GM19099 (cell line): Measurements from ENCODE around the gene IRF6.

ENCODE experiments used
- POLR2A ChIP-seq: IDR thresholded peaks from 3 replicates; pipeline ENCODE4 v1.6.1; 2011; ENCODE audit warnings: low read depth; ENCODE audit not compliant: insufficient read length; ENCODE audit errors: extremely low read depth

Gene IRF6

DNA sequence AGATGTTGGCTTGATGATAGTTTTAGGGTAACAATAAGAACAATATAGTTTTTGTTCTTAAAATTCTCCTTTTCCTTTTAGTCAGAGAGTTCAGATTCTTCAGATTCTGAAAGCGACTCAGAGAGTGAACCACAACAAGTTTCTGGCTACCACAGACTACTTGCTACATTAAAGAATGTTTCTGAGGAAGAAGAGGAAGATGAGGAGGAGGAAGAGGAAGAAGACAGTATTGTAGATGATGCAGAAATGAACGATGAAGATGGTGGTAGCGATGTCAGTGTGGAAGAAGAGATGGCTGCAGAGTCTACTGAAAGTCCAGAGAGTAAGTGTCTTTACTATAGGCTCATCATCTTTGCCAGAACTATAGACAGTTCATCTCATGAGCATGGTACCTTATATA is 24.8 kb upstream of the IRF6 start:
- TF ChIP-seq POLR2A: no peak

GRCh38 chr1:209829716-209830115 is 23.8 kb upstream of the IRF6 start:
- no peak for TF ChIP-seq POLR2A

DNA sequence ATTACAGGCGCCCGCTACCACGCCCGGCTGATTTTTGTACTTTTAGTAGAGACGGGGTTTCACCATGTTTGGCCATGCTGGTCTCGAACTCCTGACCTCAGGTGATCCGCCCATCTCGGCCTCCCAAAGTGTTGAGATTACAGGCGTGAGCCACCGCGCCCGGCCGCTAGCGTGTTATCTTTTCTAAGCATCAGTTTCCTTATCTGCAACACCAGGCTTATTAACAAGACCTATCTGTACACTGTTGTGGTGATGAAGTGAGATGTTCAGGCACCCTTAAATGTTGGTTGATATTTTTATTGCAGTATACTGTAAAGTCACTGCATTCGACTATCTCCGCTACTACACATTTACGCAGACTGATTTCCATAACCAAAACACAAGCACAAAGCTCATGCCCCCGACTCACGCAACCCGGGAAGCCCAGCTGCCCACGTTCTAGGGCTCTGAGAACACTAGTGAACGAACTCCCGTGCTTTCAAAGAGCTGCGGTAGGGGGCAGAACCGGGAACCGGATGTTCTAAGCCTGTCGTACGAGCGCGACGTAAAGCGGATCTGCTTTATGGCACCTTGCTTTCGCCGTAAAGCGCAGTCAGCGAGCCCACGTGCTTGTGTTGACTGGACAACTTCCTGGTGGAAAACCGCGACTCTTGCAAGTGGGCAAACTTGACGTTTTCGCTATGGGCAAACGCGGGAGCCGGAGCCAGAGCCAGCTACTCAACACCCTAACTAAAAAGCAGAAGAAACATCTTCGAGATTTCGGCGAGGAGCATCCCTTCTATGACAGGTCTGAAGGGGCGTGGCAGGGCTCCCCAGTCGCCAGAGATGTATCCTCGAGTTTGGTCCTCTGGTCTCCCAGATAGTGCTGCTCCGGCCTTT is 21.7 kb upstream of the IRF6 start, which contains the start of gene UTP25:
TSS of gene UTP25 (plus strand) at position 589 of the 879 bp plus-strand sequence. CDS start at position 681, 92 bp downstream.
- peak; percentile 77 for TF ChIP-seq POLR2A

DNA sequence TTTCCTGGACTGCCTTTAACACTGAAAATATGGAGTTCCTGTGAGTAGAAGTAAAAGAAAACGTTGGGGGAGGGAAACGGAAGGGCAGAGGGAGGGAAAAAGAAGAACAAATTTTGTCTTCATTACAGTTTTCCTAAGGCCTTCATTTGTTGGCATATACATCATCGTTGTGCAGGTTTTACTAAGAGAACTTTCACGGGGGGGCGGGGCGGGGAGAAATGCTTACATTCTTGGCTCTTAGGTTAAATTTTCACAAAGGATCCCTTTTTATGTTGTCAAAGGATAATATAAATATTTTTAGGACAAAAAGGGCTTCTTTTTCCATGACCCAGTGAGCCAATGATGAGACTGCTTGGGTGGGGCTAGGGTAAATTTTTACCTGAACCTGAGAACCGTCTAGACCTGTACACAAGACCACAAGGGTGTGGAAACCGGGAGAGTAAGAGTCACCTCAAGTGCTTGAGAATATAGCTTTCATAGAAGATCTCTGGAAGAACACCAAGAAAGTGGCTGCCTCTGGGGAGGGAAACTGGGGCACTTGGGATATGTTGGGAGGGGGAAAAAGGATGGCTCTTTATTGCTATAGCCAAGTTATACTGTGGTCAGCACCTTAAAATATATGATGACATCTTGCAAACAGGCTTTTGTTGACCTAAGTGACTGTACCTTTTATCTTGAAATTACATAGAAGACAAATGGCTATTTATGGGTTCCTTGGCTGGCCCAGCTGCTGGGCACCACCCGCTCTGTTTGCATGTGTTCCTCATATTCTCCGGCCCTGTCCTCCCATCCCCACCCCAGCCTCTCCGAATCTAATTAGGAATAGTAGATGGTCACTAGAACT is 19.9 kb upstream of the IRF6 start:
- TF ChIP-seq POLR2A: no peak

- no peak for TF ChIP-seq POLR2A
Measured at GRCh38 chr1:209823143-209824041, 17.4 kb upstream of the IRF6 start.

DNA sequence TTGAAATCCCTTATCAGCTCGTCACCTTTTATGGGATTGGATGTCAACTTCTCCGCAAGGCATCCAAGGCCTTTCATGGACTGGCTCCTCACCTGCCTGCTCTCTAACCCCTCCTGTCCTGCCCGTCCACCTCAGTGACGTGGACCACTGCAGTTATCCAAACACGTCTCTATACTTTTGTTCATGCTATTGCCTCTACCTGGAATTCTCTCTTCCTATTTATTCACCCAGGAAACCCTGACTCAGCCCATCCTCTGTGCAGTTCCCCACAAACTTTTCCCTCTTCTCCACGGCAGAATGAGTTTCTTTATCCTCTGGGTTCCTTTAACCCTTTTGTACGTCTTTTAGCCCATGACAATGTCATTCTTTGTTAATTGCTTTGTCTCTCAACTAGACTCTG is 16.8 kb upstream of the IRF6 start:
- TF ChIP-seq POLR2A: no peak

DNA sequence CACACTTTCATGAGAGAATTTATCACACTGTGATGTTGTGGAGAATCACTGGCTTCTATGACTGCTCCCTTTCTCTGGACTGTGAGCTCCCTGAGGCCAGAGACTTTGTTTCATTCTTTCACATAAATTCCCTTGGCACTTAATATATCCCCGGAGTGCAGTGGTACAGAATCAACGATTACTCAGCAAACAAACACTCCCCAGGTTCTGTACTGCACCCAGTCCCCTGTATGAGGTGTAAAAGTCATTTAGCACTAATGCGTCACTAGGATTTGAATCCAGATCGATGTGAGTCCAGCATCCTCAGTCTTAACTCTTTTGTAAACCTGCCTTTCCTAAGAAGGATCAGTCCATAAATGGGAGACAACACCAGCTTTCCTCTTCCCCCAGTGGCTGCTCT is 15.0 kb upstream of the IRF6 start:
- TF ChIP-seq POLR2A: no peak

DNA sequence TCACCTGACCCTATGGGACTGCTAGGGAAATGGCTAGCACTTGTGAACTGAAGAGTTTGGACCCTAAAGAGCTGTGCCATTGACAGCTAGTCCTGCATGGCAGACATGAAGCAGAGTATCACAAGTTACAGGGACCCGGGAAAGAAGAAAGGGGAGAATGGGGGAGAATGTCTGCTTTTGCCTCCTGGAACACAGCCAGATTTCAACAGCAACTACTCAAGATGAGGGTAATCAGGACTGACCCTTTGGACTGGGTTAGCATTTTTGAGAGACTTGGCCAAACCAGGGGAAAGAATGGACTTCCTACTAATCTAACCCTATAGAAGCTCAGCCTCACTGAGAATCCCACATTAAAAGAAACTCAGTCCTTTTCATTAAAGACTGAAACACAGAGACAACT is 13.1 kb upstream of the IRF6 start:
- TF ChIP-seq POLR2A: no peak

DNA sequence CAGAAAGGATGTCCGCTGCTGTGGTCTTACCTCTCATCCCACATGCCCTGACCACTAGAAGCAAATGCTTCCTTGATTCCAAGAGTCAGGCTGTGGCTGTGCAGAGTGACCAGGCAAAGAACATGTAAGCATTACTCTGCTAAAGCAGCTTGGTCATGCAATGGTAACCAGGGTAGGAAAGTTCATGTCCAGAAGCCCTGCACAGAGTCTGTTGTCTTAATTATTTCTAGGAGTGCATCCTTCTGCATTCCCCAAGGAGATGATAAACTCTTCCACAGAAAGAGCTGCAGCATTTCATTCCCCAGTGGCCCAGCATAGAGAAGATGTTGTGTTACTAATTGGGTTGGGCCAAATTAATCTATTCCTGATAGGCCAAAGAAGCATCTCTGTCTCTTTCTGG is 11.7 kb upstream of the IRF6 start:
- no peak for TF ChIP-seq POLR2A

DNA sequence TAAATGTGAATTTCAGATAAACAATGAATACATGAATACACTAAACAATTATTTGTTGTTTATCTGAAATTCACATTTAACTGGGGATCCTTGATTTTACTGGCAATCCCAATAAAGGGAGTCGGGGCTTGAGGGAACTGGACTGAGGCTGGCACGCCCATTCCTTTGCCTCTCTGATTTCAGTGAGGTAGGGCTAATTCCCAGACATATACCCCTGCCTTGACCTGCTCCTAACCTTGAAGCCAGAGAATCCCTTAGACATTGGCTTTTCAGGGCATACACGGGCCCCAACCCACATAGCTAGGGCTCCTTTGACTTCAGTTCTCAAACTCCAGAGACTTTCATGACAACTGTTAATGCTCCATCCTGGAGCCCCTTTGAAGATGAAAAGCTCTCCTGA is 11.0 kb upstream of the IRF6 start:
- no peak for TF ChIP-seq POLR2A

DNA sequence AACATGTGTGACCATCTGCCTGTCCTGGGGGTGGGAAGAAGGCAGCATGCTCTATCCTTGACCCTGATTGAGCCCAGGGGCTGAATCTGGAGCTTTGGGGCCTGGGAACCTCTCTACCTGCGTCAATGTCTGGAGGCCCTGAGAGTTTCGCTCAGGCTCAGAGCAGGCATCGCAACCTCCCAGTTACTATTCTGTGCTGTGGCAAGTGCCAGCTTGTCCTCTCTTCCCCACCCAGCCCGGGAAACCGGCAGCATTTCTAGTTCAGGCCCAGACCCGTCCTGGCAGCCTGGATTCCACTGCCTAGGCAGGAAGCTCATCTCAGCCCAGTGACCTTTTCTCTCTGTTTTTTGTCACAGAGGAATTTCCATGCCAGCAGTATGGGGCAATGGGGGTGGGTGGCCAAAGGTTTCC is 10.0 kb upstream of the IRF6 start:
- no peak for TF ChIP-seq POLR2A

- no peak for TF ChIP-seq POLR2A
Measured at GRCh38 chr1:209815490-209815889, 9.5 kb upstream of the IRF6 start.

DNA sequence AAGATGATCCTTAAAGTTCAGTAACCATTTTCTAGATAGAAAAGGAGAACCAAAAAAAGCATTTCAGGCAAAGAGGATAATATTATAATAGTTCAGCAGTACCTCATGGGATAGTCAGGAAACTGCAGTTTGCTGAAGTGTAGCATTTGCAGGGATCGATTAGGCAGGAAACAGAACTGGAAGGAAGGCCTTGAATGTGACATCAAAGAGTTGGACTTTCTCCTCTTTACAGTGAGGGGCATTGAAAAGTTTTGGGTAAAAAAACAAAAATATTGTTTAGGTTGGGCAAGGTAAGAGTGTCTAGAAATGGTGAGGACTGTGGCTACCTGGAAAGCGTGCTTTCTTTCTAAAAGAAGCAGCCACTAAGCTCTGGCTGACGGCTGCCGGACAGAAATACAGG is 8.0 kb upstream of the IRF6 start:
- no peak for TF ChIP-seq POLR2A

DNA sequence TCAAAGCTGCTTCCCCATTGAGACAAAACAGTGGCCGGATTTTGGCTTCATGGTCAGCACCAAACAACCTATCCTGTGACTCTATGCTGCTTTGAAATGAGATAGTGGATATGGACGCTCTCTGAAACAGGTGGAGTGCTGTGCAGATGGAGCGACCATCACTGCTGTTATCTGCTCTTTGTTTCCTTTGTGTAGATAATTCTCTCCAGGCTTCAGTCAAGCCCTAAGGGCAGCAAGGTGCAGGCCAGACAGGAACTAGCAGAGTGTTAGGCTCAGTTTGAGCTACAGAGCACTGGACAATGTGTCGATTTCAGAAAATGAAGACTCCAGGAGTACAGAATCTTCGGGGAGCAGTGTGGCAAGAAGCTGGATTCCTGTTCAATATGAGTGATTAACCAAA is 4.8 kb upstream of the IRF6 start:
- no peak for TF ChIP-seq POLR2A

DNA sequence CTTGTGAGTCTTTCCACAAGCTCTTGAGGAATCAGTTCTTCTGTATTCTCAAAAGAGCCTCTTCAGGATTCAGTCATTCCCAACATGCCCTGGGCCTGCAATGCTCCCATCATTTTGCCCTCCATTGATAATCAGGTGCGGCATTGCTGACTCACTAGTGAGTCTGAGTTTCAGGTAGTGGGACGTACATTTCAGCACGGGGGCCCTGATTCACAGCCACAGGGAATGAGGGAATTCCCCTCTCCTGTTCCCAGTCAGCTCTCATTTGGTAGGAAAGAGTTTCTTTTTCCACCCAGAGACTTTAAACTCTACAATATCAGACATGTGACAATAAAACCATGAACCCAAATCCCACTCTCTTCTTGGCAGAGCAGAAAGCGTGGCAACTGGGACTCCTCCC is 3.7 kb upstream of the IRF6 start:
- no peak for TF ChIP-seq POLR2A
